Measurements from ENCODE around the gene ZNF644. TPM values are rescaled to one million over a fixed set of nuclear protein-coding genes. Genes with fewer than 3 reads are reported as not detected.
"Not testable (repeated sequence)": the region's sequence is repeated elsewhere in the genome, so short reads cannot be mapped to it uniquely, and the experiment has no call there.

ZNF644 gene
- total RNA-seq, 2 donors from 2014 or later = 67.2 to 75.1 TPM

DNA sequence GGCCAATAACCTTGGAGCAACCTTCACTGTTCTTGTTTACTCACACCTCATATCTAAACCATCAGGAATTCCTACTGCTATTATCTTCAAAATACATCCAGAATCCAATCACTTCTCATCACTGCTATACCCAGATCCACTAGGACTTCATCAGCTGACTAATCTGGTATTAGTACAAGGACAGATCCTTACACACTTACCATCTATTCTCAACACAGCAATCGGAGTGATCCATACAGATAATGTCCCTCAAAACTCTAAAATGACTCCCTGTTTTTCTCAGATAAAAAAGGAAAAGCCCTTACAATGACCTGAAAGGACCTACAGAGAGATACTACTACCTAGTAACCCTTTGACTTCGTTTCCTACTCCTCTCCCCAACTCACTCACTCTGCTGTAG, 70.8 kb downstream of the ZNF644 start:
- intact Hi-C loops (cut with DNase I) = no loop called here
- no peak for DNase-seq (ENCODE audit: low spot score)

DNA sequence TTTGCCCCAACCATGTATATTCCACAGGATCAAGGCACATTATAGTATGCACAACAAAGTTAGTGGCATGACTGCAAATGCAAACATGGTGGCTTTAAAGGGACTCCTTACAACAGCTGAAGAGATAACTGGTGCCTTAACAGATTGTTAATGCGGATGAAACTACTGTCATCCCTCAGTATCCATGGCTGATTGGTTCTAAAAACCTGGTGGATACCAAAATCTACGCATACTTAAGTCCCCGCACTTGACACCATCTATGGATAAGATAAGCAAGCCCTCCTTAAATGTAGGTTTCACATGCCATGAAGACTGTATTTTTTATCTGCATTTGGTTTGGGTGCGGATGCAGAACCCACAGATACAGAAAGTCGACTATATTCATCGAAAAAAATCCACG, 73.5 kb downstream of the ZNF644 start:
- intact Hi-C loops (cut with DNase I) = no loop called here
- DNase-seq (ENCODE audit: low spot score) = no peak

DNA sequence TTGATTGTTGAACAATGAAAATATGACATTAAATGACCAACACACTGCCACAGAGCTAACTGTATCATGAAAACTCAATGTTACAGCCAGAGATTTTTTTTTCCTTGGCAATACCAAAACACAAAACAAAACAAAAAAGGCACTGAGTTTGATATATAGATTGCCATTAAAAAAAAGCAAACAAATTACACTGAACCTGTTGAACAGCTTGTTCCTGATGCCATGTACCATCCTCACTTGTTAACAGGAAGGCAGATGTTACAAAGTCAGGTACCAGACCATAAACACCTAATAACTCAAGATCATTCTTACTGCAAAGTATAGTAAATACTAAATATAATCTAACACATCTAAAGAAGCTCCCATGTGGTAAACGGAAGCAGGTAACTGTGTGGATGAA, 75.2 kb downstream of the ZNF644 start:
- DNase-seq (ENCODE audit: low spot score) = no peak
- intact Hi-C loops (cut with DNase I) = no loop called here

GRCh38 chr1:90945287-90945686, 76.5 kb downstream of the ZNF644 start:
- DNase-seq (ENCODE audit: low spot score) = no peak
- intact Hi-C loops (cut with DNase I) = no loop called here

- intact Hi-C loops (cut with DNase I) = no loop called here
- DNase-seq (ENCODE audit: low spot score) = no peak
These were observed 77.9 kb downstream of the ZNF644 start for GRCh38 chr1:90943966-90944365.

DNA sequence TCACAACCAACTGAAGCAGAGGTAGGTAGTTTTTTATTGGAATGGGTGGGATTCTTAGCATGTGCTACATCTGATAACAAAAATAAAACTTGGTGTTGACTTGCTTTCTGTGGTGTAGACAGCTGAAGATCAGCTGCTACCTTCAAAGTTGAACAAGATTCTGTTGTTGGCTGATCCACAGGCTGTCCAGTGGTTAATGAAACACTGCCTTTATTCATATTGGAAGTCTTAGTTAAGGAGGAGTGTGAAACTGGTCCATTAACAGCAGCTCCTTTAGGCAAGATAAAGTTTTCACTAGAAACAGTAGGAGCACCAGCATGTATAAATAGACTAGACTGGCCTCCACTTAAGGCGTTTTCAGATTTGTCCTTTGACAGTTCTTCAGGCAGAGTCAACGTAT, 81.1 kb downstream of the ZNF644 start:
- DNase-seq (ENCODE audit: low spot score) = no peak
- intact Hi-C loops (cut with DNase I) = no loop called here

GRCh38 chr1:90936731-90937130, 85.1 kb downstream of the ZNF644 start:
- intact Hi-C loops (cut with DNase I) = no loop called here

GRCh38 chr1:90936061-90936460, 85.8 kb downstream of the ZNF644 start:
- intact Hi-C loops (cut with DNase I) = no loop called here
- DNase-seq (ENCODE audit: low spot score) = no peak

More at GRCh38 chr1:90936731-90937130, 85.1 kb downstream of the ZNF644 start:
- DNase-seq (ENCODE audit: low spot score) = no peak

- DNase-seq (ENCODE audit: low spot score); intact Hi-C loops (cut with DNase I): not testable (repeated sequence)
These were observed 93.6 kb downstream of the ZNF644 start for GRCh38 chr1:90928231-90928630.

DNA sequence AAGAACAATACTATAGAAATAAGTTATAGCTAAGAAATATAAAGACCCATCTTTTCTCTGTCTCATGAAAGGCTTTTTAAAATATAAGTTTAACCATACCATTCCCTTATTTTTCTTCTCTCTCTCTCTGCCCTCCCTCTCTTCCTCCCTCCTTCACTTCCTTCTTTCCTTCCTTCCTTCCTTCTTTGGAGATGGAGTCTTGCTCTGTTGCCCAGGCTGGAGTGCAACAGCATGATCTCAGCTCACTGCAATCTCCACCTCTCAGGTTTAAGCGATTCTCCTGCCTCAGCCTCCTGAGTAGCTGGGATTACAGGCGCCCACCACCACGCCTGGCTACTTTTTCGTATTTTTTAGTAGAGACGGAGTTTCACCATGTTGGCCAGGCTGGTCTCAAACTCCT, 94.2 kb downstream of the ZNF644 start:
- intact Hi-C loops (cut with DNase I) = not testable (repeated sequence)

GRCh38 chr1:90926971-90927370, 94.9 kb downstream of the ZNF644 start:
- intact Hi-C loops (cut with DNase I) = no loop called here
- no peak for DNase-seq (ENCODE audit: low spot score)

More for the DNA sequence above, 94.2 kb downstream of the ZNF644 start:
- DNase-seq (ENCODE audit: low spot score) = not testable (repeated sequence)

DNA sequence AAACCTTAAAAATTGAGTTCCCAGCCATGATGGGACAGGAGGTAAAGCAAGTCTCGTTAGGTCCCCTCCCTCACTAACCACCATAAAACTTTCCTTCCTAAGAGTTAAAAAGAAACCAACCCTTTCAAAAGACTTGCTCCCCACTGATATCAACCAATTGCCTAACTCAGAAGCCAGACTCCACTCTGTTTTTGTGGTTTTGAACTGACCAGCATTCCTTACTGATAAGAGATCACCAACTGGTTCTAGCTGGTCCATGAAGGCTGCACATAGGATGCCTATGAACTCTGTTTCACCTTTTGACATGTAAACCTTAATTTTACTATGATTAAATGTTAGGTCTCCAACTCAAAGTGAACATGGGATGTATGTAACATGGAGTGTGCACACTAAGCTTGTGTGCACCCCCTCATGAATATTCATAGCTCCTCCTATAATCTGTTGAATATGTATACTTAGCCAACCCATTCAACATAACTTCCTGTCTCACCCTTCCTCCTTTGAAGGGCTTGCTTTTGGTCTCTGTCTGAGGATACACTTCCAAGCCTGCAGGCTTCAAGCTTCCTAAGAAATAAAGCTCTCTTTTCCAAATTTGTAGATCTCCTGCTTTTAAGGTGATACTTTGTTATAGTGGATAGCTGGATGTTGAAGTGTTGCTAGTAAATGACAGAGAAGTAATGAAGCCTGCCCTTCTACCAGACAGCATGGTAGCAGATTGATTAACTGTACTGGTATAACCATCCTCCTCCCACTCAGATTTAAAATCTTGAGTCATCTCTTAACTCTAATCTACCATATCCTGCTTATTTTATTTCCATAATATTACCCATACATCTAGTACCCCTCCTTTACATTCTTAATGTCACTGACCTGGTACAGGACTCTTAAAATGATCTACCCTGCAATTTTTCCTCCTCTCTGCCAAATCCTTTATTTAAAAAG, 95.6 kb downstream of the ZNF644 start:
- intact Hi-C loops (cut with DNase I) = no loop called here
- DNase-seq (ENCODE audit: low spot score) = no peak

DNA sequence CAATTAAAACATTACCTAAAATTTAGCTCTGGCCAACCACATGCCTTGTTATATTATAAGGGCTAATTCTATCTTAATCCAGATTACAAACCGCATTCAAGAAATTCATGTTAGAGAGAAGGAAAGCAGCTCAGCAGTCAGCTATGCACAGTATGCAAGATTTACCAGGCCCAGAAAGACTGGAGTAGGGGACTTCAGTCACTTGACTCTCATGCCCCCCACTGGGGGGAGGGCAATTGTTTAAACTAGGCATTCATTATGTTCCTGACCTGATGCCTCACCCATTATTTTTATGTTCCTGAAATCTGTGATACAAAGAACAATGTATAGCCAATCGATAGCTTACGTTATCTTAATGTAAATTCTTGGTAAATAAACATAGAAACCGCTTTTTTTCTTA, 96.9 kb downstream of the ZNF644 start:
- intact Hi-C loops (cut with DNase I) = no loop called here
- no peak for DNase-seq (ENCODE audit: low spot score)

GRCh38 chr1:90922996-90923395, 98.8 kb downstream of the ZNF644 start:
- intact Hi-C loops (cut with DNase I) = no loop called here
- no peak for DNase-seq (ENCODE audit: low spot score)

DNA sequence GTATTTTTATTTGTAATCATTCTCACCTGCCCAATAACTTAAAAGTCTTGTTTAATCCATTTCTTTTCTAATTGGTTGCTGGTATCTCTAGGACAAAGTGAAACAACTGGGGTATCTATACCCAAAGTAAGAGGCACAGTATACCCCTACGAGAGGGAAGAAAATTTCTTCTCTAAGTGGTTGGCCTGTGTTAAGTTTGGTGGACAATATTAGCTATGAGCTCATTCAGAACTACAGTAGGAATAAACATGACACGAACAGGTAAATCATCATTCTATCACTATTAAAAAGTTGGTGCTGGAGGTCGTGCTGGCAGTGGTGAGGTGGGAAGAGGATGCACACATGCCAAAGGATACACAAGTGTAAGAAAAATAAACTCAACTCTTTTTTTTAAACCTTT, 99.6 kb downstream of the ZNF644 start:
- intact Hi-C loops (cut with DNase I) = no loop called here
- DNase-seq (ENCODE audit: low spot score) = no peak

GRCh38 chr1:90919900-90920299, 101.9 kb downstream of the ZNF644 start:
- intact Hi-C loops (cut with DNase I) = no loop called here
- no peak for DNase-seq (ENCODE audit: low spot score)

DNA sequence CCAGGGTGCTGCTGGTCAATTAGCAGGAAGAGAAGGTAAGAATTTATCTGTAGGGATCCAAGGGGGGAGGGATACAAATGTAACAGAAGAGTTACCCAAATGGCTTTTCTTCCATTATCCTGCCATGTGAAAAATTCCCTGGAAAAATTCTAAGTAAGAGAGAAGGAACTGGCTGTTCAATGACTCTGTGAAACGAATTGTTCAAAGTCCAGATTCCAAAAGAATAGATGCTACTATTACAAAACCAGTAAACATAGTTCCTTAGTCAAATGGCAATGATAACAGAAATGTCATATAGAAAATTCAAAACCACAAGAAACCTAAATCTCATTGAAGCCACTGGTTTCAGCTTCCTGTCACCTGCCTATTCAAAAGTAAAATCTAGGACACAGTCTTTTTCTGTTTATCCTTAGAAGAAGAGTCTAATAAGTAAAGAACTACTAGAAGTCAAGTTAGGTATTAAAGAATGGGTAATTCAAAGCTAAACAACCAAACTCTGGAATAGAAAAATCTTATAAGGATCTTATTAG, 102.6 kb downstream of the ZNF644 start:
- no peak for DNase-seq (ENCODE audit: low spot score)
- intact Hi-C loops (cut with DNase I) = no loop called here

- intact Hi-C loops (cut with DNase I) = no loop called here
- no peak for DNase-seq (ENCODE audit: low spot score)
These were observed 110.5 kb downstream of the ZNF644 start for GRCh38 chr1:90911353-90911752.

DNA sequence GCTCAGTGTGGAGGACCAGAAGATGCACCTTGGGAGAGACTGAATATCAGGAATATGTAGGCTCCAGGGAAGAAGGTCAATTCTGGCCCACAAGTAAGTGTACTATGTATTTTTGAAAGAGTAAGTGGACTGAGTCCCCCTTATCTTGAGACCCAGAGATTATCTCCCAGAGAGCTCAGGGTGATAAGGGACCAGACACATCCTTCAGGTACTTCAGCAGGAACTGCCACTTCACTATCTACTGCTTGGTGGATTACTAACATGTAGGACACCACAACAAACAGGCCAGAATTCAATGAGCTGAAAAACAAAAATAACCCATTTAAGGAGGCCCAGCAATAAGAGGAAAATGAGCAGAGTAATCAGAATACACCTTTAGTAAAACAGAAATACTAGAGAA, 119.2 kb downstream of the ZNF644 start:
- no peak for DNase-seq (ENCODE audit: low spot score)
- intact Hi-C loops (cut with DNase I) = no loop called here

- DNase-seq (ENCODE audit: low spot score) = no peak
- intact Hi-C loops (cut with DNase I) = no loop called here
These were observed 122.6 kb downstream of the ZNF644 start for GRCh38 chr1:90899263-90899662.

- peak; percentile 68 for DNase-seq (ENCODE audit: low spot score)
- intact Hi-C loops (cut with DNase I) = not testable (repeated sequence)
These were observed 128.2 kb downstream of the ZNF644 start for GRCh38 chr1:90893679-90894078.

Data from posterior vena cava (tissue), 2 donors.